ENCODE measurements around the gene VPS4A. TPM values are rescaled to one million over a fixed set of nuclear protein-coding genes. Genes with fewer than 3 reads are reported as not detected.

VPS4A gene
- polyA plus RNA-seq, 1 of the 3 experiments (the other 2 are of a cell fraction) = 20.8 TPM

DNA sequence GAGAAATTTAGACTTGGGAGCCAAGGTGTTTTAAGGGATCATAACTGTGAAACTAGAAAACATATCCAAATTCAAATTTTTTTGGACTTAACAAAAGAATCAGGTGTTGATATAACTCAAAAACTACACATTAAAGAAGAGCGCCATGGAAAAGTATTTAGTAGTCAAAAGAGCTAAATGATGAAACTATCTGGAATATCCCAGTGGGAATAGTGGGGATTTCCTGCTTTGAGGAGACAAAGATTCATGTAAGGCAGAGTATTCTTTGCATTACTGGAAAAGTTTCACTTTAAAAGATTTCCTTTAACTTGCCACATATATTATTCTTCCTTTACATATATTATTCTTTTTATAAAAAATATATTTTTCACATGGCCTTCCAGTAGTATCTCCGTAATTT lies 40.3 kb upstream of the VPS4A start (continued):
- no peak for TF ChIP-seq SIN3A (IDR thresholded peaks at IDR 0.05; ENCODE audit: borderline replicate concordance, low read depth, low read length)

GRCh38 chr16:69273009-69273408 lies 38.1 kb upstream of the VPS4A start:
- no peaks in the 10 kb centered on the region for H4K20me1 ChIP-seq (ENCODE audit: insufficient read depth)
- H3K4me2 ChIP-seq = no peak overlapping the region
- no peaks in the 10 kb centered on the region for H3K27me3 ChIP-seq (ENCODE audit: insufficient read depth)
- H3K4me3 ChIP-seq (ENCODE audit: low read depth in 2 of 2, low read length in 1 of 2) = no peak overlapping the region
- WGBS (ENCODE audit: low lambda C conversion rate) = 87% methylated on average over 4 of the region's 4 CpGs
- H3F3A ChIP-seq (replicated peaks; ENCODE audit: insufficient read depth) = peaks cover 40% of the 10 kb centered on the region
- H3K9me2 ChIP-seq = no peaks in the 10 kb centered on the region
- POLR2A ChIA-PET = no interaction called here
- CTCF ChIA-PET = interaction anchor here (1.0 to 1.4 kb wide), 2 partner anchors 13 to 14 kb away, joined by 3 read pairs; no protein-coding TSS in a partner anchor
- TF ChIP-seq, protein P1, sequence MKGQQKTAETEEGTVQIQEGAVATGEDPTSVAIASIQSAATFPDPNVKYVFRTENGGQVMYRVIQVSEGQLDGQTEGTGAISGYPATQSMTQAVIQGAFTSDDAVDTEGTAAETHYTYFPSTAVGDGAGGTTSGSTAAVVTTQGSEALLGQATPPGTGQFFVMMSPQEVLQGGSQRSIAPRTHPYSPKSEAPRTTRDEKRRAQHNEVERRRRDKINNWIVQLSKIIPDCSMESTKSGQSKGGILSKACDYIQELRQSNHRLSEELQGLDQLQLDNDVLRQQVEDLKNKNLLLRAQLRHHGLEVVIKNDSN (IDR thresholded peaks at IDR 0.05; ENCODE audit: borderline replicate concordance, low read depth) = no peak
- TF ChIP-seq MXI1 (IDR thresholded peaks at IDR 0.05; ENCODE audit: low read depth, low read length) (no peak), EP300 (IDR thresholded peaks at IDR 0.05; ENCODE audit: borderline replicate concordance in 1 of 2, low read depth in 1 of 2, low read length in 1 of 2) (no peak), TAF1 (IDR thresholded peaks at IDR 0.05; ENCODE audit: borderline replicate concordance, low read depth, low read length) (no peak), ZBTB33 (IDR thresholded peaks at IDR 0.05; ENCODE audit: borderline replicate concordance, low read depth) (no peak), RFX5 (IDR thresholded peaks at IDR 0.05; ENCODE audit: low read length) (no peak), NRF1 (IDR thresholded peaks at IDR 0.05; ENCODE audit: low read depth, low read length) (no peak), GABPA (IDR thresholded peaks at IDR 0.05; ENCODE audit: low read depth) (no peak), POLR2AphosphoS5 (IDR thresholded peaks at IDR 0.05; ENCODE audit: low read depth, low read length) (no peak), RXRA (IDR thresholded peaks at IDR 0.05; ENCODE audit: borderline replicate concordance, low read depth) (no peak), RCOR1 (IDR thresholded peaks at IDR 0.05; ENCODE audit: low read length) (no peak)
- TF ChIP-seq, protein P2, sequence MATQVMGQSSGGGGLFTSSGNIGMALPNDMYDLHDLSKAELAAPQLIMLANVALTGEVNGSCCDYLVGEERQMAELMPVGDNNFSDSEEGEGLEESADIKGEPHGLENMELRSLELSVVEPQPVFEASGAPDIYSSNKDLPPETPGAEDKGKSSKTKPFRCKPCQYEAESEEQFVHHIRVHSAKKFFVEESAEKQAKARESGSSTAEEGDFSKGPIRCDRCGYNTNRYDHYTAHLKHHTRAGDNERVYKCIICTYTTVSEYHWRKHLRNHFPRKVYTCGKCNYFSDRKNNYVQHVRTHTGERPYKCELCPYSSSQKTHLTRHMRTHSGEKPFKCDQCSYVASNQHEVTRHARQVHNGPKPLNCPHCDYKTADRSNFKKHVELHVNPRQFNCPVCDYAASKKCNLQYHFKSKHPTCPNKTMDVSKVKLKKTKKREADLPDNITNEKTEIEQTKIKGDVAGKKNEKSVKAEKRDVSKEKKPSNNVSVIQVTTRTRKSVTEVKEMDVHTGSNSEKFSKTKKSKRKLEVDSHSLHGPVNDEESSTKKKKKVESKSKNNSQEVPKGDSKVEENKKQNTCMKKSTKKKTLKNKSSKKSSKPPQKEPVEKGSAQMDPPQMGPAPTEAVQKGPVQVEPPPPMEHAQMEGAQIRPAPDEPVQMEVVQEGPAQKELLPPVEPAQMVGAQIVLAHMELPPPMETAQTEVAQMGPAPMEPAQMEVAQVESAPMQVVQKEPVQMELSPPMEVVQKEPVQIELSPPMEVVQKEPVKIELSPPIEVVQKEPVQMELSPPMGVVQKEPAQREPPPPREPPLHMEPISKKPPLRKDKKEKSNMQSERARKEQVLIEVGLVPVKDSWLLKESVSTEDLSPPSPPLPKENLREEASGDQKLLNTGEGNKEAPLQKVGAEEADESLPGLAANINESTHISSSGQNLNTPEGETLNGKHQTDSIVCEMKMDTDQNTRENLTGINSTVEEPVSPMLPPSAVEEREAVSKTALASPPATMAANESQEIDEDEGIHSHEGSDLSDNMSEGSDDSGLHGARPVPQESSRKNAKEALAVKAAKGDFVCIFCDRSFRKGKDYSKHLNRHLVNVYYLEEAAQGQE (IDR thresholded peaks at IDR 0.05; ENCODE audit: low read depth, low read length) = no peak
- peak overlapping the region in 1 of 2 experiments; percentile 17; a peak in 1 of 4 replicates for H3K27ac ChIP-seq (ENCODE audit: low read depth in 2 of 2, low read length in 1 of 2)
- H3K9me3 ChIP-seq = no peaks in the 10 kb centered on the region
- DNase-seq = no peak
- no peak overlapping the region for H3K9ac ChIP-seq
- peaks cover 10 to 26% of the 10 kb centered on the region in 2 experiments for H3K4me1 ChIP-seq (ENCODE audit: control insufficient read depth in 1 of 2, insufficient read depth in 2 of 2, low read depth in 1 of 2, low read length in 1 of 2)
- no peak overlapping the region for H2AFZ ChIP-seq (ENCODE audit: low read depth)
- peaks cover 17% of the 10 kb centered on the region for H3K79me2 ChIP-seq (ENCODE audit: insufficient read depth)
- H3K36me3 ChIP-seq (replicated peaks in 1 of 2; ENCODE audit: control insufficient read depth in 1 of 2, insufficient read depth in 2 of 2, low read length in 1 of 2) = peaks cover 3 to 18% of the 10 kb centered on the region in 2 experiments
